Testis (tissue), 3 donors: Measurements from ENCODE around the gene IFITM5. TPM values are rescaled to one million over a fixed set of nuclear protein-coding genes. Genes with fewer than 3 reads are reported as not detected.

Source experiments
- DNase-seq: peaks from one replicate; pipeline ENCODE4 v3.0.0-alpha.2; 2019
- H3K27ac ChIP-seq, 2 donors: fragments of 200-600 bp; sonication (generic); one replicate each; pipeline ENCODE4 v1.5.1; 2019
- H3K27me3 ChIP-seq: fragments of 200-600 bp; sonication (generic); one replicate; pipeline ENCODE4 v1.5.1; 2019
- H3K36me3 ChIP-seq: fragments of 200-600 bp; sonication (generic); one replicate; pipeline ENCODE4 v1.5.1; 2017; ENCODE audit warnings: low read depth; ENCODE audit errors: missing control alignments
- H3K4me1 ChIP-seq: fragments of 200-600 bp; sonication (generic); one replicate; pipeline ENCODE4 v1.5.1; 2019
- H3K4me3 ChIP-seq, 2 donors: fragments of 200-600 bp; sonication (generic); one replicate each; pipeline ENCODE4 v1.5.1; 2017 to 2019
- H3K9me3 ChIP-seq: fragments of 200-600 bp; sonication (generic); one replicate; pipeline ENCODE4 v1.5.1; 2017
- CTCF ChIP-seq, 3 experiments: fragments of 450-650 bp in 2 of 3; fragments of 200-600 bp in 1 of 3; sonication (generic) in 1 of 3; IDR thresholded peaks; one replicate each; pipeline ENCODE4 v1.5.1; 2016 to 2019; ENCODE audit warnings: antibody characterized with exemption in 3 of 3, mild to moderate bottlenecking in 2 of 3, moderate library complexity in 1 of 3
- POLR2A ChIP-seq: fragments of 450-650 bp; IDR thresholded peaks from one replicate; pipeline ENCODE4 v1.6.1; 2017; ENCODE audit warnings: antibody characterized with exemption, mild to moderate bottlenecking, moderate library complexity
- WGBS, 2 donors: methylation state at CpG; one replicate each; pipeline ENCODE4 v1.1.5; 2018; 5-methylcytosine and 5-hydroxymethylcytosine counted together
- intact Hi-C: fragments of 100-400 bp; cut with DNase I; formaldehyde crosslinking; loops from one replicate; pipeline ENCODE4 v1.15.1; 2023; ENCODE audit warnings: low total_unique reads
- polyA plus RNA-seq: library from polyadenylated mRNA; stranded (reverse); fragments of 350-450 nt; fragmentation: Illumina TruSeq; extraction: RNeasy Lipid Tissue Mini Kit (QIAGEN cat#74804); gene quantifications from one replicate; pipeline ENCODE4 v1.2.3, GENCODE V29; 2014; ENCODE audit warnings: low read depth, low replicate concordance; ENCODE audit not compliant: insufficient read depth
- total RNA-seq, 2 donors: library from RNA; depleted of rRNA; stranded (reverse); fragments of >200 nt; gene quantifications; one replicate each; pipeline ENCODE4 v1.2.3, GENCODE V29; 2016

The IFITM5 gene
- total and polyA plus RNA-seq, 3 donors from 2014 or later: not detected

- no peak for TF ChIP-seq POLR2A
- no peaks in the 10 kb centered on the region for H3K4me1 ChIP-seq
- H3K36me3 ChIP-seq: no peaks in the 10 kb centered on the region
- peak overlapping the region in 1 of 2 donors; percentile 58 for H3K27ac ChIP-seq
- H3K4me3 ChIP-seq: peak overlapping the region; percentile 2 to 34
- no peaks in the 10 kb centered on the region for H3K9me3 ChIP-seq
- no peaks in the 10 kb centered on the region for H3K27me3 ChIP-seq
- intact Hi-C loops: no loop called here
- DNase-seq: no peak
- 45 to 50% methylated on average over 15 to 17 of the region's 18 CpGs for WGBS, 2 donors
Observed at GRCh38 chr11:267491-267994, 31.8 kb downstream of the IFITM5 start.

GRCh38 chr11:266676-267439 is 32.5 kb downstream of the IFITM5 start:
- Histone ChIP-seq H3K27ac (no peak overlapping the region), H3K9me3 (no peaks in the 10 kb centered on the region), H3K36me3 (no peaks in the 10 kb centered on the region), H3K4me1 (no peaks in the 10 kb centered on the region), H3K27me3 (no peaks in the 10 kb centered on the region), H3K4me3 (no peak overlapping the region)
- no peak for TF ChIP-seq CTCF (IDR thresholded peaks at IDR 0.05)
- TF ChIP-seq POLR2A: no peak
- WGBS, 2 donors: 71 to 80% methylated on average over 5 of the region's 13 CpGs
- intact Hi-C loops: no loop called here
- DNase-seq: no peak

- Histone ChIP-seq H3K4me1 (no peaks in the 10 kb centered on the region), H3K27me3 (no peaks in the 10 kb centered on the region), H3K27ac (no peak overlapping the region), H3K36me3 (no peaks in the 10 kb centered on the region), H3K4me3 (no peak overlapping the region), H3K9me3 (no peaks in the 10 kb centered on the region)
- WGBS, 2 donors: 88 to 97% methylated on average over 4 of the region's 4 CpGs
- TF ChIP-seq POLR2A: no peak
- TF ChIP-seq CTCF (IDR thresholded peaks at IDR 0.05): no peak
- intact Hi-C loops: no loop called here
- no peak for DNase-seq
Observed at GRCh38 chr11:261624-262023, 37.7 kb downstream of the IFITM5 start.

GRCh38 chr11:259413-259812 is 39.9 kb downstream of the IFITM5 start:
- no peak for TF ChIP-seq CTCF (IDR thresholded peaks at IDR 0.05)
- TF ChIP-seq POLR2A: no peak
- Histone ChIP-seq H3K4me1 (no peaks in the 10 kb centered on the region), H3K27me3 (no peaks in the 10 kb centered on the region), H3K27ac (no peak overlapping the region), H3K4me3 (no peak overlapping the region), H3K9me3 (no peaks in the 10 kb centered on the region), H3K36me3 (no peaks in the 10 kb centered on the region)
- 79 to 84% methylated on average over 10 of the region's 10 CpGs for WGBS, 2 donors
- intact Hi-C loops: no loop called here
- DNase-seq: no peak

GRCh38 chr11:257766-258493 is 41.4 kb downstream of the IFITM5 start:
- no peak for DNase-seq
- WGBS, 2 donors: 83 to 84% methylated on average over 15 of the region's 15 CpGs
- no peaks in the 10 kb centered on the region for H3K9me3 ChIP-seq
- no peaks in the 10 kb centered on the region for H3K27me3 ChIP-seq
- H3K27ac ChIP-seq: no peak overlapping the region
- no peak for TF ChIP-seq POLR2A
- no peak for TF ChIP-seq CTCF (IDR thresholded peaks at IDR 0.05)
- H3K4me3 ChIP-seq: no peak overlapping the region
- no peaks in the 10 kb centered on the region for H3K4me1 ChIP-seq
- intact Hi-C loops: no loop called here
- H3K36me3 ChIP-seq: no peaks in the 10 kb centered on the region
